Dedifferentiated amniotic fluid mesenchymal stem cell (primary cell): ENCODE data around the gene RNF149.

ENCODE experiments used
- DNase-seq: peaks from one replicate; pipeline ENCODE4 v3.0.0-alpha.2; 2016; ENCODE audit errors: extremely low spot score

The RNF149 gene

GRCh38 chr2:101294861-101295260, 13.6 kb downstream of the RNF149 start:
- DNase-seq = no peak

GRCh38 chr2:101293544-101293943, 15.0 kb downstream of the RNF149 start:
- no peak for DNase-seq

GRCh38 chr2:101291973-101292372, 16.5 kb downstream of the RNF149 start:
- DNase-seq = no peak

GRCh38 chr2:101290711-101291110, 17.8 kb downstream of the RNF149 start:
- DNase-seq = no peak

- no peak for DNase-seq
Measured at GRCh38 chr2:101287303-101287702, 21.2 kb downstream of the RNF149 start.

GRCh38 chr2:101286684-101287083, 21.8 kb downstream of the RNF149 start:
- DNase-seq = no peak

- DNase-seq = no peak
Measured at GRCh38 chr2:101282980-101283379, 25.5 kb downstream of the RNF149 start.

- no peak for DNase-seq
Measured at GRCh38 chr2:101281482-101281881, 27.0 kb downstream of the RNF149 start.

GRCh38 chr2:101278925-101279324, 29.6 kb downstream of the RNF149 start:
- no peak for DNase-seq

- no peak for DNase-seq
Measured at GRCh38 chr2:101277111-101277510, 31.4 kb downstream of the RNF149 start.

- DNase-seq = no peak
Measured at GRCh38 chr2:101274142-101274541, 34.4 kb downstream of the RNF149 start.

GRCh38 chr2:101273056-101273455, 35.4 kb downstream of the RNF149 start:
- DNase-seq = no peak

GRCh38 chr2:101272045-101272784, 36.3 kb downstream of the RNF149 start:
- no peak for DNase-seq

GRCh38 chr2:101270700-101271259, 37.7 kb downstream of the RNF149 start:
- DNase-seq = no peak

GRCh38 chr2:101267671-101268656, 40.5 kb downstream of the RNF149 start:
- DNase-seq = no peak

GRCh38 chr2:101265893-101266499, 42.5 kb downstream of the RNF149 start:
- DNase-seq = no peak

- no peak for DNase-seq
Measured at GRCh38 chr2:101264360-101264939, 44.1 kb downstream of the RNF149 start.

- DNase-seq = no peak
Measured at GRCh38 chr2:101263377-101263800, 45.1 kb downstream of the RNF149 start.

- DNase-seq = no peak
Measured at GRCh38 chr2:101262142-101262541, 46.4 kb downstream of the RNF149 start.

- DNase-seq = no peak
Measured at GRCh38 chr2:101258804-101259203, 49.7 kb downstream of the RNF149 start.

GRCh38 chr2:101256316-101256715, 52.2 kb downstream of the RNF149 start:
- no peak for DNase-seq

- DNase-seq = no peak
Measured at GRCh38 chr2:101255501-101255900, 53.0 kb downstream of the RNF149 start.
